Kasumi-1 (cell line): ENCODE data around the gene RBFOX2.
"Not testable (repeated sequence)": the region's sequence is repeated elsewhere in the genome, so short reads cannot be mapped to it uniquely, and the experiment has no call there.

Experiments
- DNase-seq, 2 experiments: peaks; one replicate each; lab custom pipeline; 2025; lab: John Stamatoyannopoulos, UW

The RBFOX2 gene

GRCh38 chr22:35736166-35736565 is 292.5 kb downstream of the RBFOX2 start:
- DNase-seq, result no peak

GRCh38 chr22:35735542-35735941 is 293.1 kb downstream of the RBFOX2 start:
- no peak for DNase-seq

- no peak for DNase-seq
These were observed 294.2 kb downstream of the RBFOX2 start for GRCh38 chr22:35734517-35734827.

GRCh38 chr22:35733791-35734516 is 294.7 kb downstream of the RBFOX2 start:
- DNase-seq, result no peak

GRCh38 chr22:35733036-35733435 is 295.6 kb downstream of the RBFOX2 start:
- DNase-seq, result no peak

- DNase-seq, result no peak
These were observed 296.5 kb downstream of the RBFOX2 start for GRCh38 chr22:35732116-35732515.

- DNase-seq, result no peak
These were observed 297.3 kb downstream of the RBFOX2 start for GRCh38 chr22:35731321-35731720.

GRCh38 chr22:35729309-35729698 is 299.3 kb downstream of the RBFOX2 start:
- no peak for DNase-seq

GRCh38 chr22:35728639-35729308 is 299.9 kb downstream of the RBFOX2 start:
- no peak for DNase-seq

GRCh38 chr22:35727436-35727835 is 301.2 kb downstream of the RBFOX2 start:
- no peak for DNase-seq

- no peak for DNase-seq
These were observed 301.7 kb downstream of the RBFOX2 start for GRCh38 chr22:35726933-35727332.

GRCh38 chr22:35726398-35726797 is 302.2 kb downstream of the RBFOX2 start:
- no peak for DNase-seq

GRCh38 chr22:35725521-35725920 is 303.1 kb downstream of the RBFOX2 start:
- DNase-seq, result no peak

GRCh38 chr22:35721960-35722359 is 306.7 kb downstream of the RBFOX2 start:
- DNase-seq, result no peak

- no peak for DNase-seq
These were observed 309.3 kb downstream of the RBFOX2 start for GRCh38 chr22:35719212-35719875.

GRCh38 chr22:35717572-35717971 is 311.1 kb downstream of the RBFOX2 start, which contains the start of gene APOL5:
TSS of gene APOL5 (plus strand) at chr22:35717872. CDS start at chr22:35717872, 0 bp downstream.
- DNase-seq, result no peak

GRCh38 chr22:35712672-35713071 is 316.0 kb downstream of the RBFOX2 start:
- DNase-seq, result no peak

GRCh38 chr22:35711336-35711735 is 317.3 kb downstream of the RBFOX2 start:
- no peak for DNase-seq

- no peak for DNase-seq
These were observed 319.7 kb downstream of the RBFOX2 start for GRCh38 chr22:35708917-35709316.

GRCh38 chr22:35708453-35708852 is 320.2 kb downstream of the RBFOX2 start:
- DNase-seq, result no peak

- no peak for DNase-seq
These were observed 323.5 kb downstream of the RBFOX2 start for GRCh38 chr22:35705141-35705540.

- no peak for DNase-seq
These were observed 324.6 kb downstream of the RBFOX2 start for GRCh38 chr22:35703861-35704584.

GRCh38 chr22:35699852-35700251 is 328.8 kb downstream of the RBFOX2 start:
- DNase-seq, result not testable (repeated sequence)
